Activated CD4-positive, CD25-positive, alpha-beta regulatory T cell treated with anti-CD3 and anti-CD28 coated beads, Interleukin-2, amount 50 U/mL, for 72 hours (primary cell): Measurements from ENCODE around the gene NNT.
A peak's percentile ranks its signal among the peaks of the same experiment; 100 is the strongest.
"Not testable (repeated sequence)": the region's sequence is repeated elsewhere in the genome, so short reads cannot be mapped to it uniquely, and the experiment has no call there.

Experiments used
- DNase-seq: peaks from one replicate; pipeline ENCODE4 v3.0.0; 2021

Gene NNT

DNA sequence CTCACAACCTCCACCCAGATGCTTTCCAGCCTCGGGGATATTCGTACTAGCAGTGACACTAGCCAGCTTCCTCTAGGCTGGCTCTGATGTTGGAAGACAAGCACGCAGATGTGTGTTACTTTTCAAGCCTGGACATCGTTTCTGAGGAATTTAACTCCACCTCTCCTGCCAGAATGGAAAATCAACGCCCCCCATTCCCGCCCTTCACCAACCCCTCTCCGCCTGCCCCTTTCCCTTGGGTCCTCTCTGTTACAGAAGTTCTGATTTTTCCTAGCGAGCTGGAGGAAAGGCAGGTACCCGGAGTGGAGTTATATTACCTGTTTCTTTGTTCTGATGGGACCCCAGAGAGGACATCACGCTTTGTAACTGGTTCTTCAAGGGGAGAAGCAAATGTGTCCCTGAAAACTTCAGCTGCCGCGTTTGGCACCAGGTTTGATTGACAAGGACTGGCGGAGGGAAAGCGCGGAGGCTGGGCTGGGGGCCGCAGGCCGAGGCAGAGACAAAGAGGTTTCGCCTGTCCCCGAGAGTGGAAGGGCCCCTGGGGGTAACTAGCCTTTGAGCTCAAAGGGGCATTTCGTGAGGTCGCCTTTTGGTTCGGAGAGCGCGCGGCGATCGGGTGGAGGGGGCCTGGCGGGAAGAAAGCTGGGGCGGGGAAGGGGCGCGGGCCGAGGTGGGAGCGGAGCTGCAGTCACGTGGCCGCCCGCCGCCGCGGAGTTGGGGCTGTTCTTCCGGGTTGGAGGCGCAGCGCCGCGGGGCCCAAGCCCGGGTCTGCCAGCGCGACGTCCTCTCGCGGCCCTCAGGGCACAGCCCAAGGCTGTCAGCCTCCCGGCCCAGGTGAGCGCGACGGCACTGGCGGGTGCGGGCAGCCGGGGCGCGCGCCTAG lies at the start of gene NNT:
Gene NNT, plus strand, starts transcription at position 720 of the 883 bp plus-strand sequence. CDS start 6,016 bp downstream, outside the sequence.
- DNase-seq = peak; percentile 82

- no peak for DNase-seq
Measured at GRCh38 chr5:43553381-43553780, 49.6 kb upstream of the NNT start.

DNA sequence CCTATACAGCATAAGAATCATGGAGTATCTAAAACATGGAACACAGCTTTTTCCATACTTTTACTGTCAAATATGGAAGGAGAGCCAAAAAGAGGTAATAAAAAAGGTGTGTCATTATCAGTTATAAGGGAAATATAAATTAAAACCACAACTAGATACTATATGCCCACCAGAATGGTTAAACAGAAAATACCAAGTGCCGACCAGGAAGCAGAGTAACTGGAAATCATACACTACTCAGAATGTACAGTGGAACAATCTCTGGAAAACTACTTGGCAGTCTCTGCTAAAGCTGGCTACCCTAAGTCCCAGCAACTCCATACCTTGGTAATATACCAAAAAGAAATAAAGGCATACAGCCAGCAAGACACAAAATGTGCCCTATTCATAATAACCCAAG lies 48.5 kb upstream of the NNT start:
- DNase-seq = no peak

DNA sequence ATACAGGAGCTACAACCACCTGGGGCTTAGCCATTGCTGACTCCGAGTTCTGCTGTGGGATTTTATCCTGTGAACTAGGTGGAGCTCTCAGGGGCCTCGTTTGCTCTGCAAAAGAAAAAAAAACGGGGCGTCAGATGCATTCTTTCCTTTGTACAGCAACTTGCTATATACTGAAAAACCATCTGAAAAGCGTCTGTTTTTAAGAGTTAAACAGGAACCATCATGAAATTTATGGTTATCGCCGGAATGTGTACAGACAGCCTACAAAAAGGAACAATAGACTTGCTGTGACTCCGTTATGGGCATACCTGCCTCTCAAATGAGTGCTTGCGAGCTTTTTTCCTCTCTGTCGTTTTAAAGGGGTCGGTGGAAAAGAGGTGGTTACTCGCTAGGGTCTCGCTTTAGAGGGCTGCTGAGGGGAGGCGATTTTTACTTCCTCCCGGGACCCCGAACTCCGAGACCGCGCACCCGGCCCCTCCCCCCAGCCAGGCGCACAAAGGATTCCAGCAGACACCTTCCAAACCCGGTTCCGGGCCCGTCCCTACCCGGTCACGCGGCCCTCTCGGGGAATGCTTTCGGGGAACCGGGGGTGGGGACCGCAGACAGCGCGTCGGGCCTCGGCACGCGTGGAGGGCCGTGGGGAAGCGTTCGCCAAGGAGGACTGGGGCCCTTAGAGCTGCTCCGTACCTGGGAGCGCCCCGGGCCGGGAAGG lies 46.9 kb upstream of the NNT start:
- DNase-seq = peak; percentile 66

GRCh38 chr5:43556607-43556856 lies 46.4 kb upstream of the NNT start:
- DNase-seq = not testable (repeated sequence)

DNA sequence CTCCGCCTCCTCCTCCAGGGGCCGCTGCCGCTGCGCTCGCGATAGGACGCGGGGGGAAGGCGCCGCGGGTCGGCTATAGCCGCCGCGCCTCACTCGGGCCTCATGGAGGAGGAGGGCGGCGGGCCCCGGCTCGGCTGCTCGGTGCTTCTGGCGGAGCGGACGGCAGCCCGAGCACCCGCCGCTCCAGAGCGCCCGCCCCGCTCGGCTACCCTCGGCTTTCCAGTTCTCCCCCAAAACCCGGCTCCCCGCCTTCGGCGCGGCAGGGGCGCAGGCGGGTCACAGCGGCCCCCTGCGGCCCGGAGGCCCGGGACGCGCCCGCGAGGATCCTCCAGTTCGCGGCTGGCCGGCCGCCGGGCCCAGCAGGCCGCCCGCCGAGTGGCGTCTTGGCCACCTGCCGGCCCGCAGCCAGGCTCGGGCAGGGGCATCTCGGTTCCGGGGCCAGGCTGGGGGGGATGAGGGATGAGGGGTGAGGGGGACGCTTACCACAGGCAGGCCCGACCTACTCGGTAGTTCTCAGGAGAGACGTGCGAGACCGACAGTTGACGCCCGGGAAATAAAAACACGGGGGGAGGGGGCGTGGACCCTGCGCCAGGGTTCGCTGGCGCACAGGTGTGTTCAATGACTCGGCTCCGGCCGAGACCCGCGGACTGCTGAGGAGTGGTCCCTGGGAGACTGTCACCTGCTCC lies 46.0 kb upstream of the NNT start, which contains the start of gene PAIP1:
Gene PAIP1, minus strand, starts transcription at position 221 of the 686 bp plus-strand sequence. CDS start 231 bp downstream, outside the sequence.
- peak; percentile 87 for DNase-seq

- DNase-seq = no peak
Measured at GRCh38 chr5:43560128-43560527, 42.9 kb upstream of the NNT start.

DNA sequence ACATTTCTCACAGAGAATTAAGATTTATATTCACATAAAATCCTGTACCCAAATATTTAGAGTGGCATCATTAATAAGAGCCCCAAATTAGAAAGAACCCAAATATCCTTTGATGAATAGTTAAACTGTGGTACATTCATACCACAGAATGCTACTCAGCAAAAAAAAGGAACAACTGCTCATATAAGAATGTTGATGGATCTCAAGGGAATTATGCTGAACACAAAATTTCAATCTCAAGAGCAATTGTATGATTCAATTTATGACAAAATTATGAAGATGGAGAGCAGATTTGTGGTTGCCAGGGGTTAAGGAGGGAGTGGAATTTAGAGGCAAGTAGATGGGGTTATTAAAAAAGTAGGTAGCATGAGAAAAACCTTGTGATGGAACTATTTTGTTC lies 41.6 kb upstream of the NNT start:
- no peak for DNase-seq

DNA sequence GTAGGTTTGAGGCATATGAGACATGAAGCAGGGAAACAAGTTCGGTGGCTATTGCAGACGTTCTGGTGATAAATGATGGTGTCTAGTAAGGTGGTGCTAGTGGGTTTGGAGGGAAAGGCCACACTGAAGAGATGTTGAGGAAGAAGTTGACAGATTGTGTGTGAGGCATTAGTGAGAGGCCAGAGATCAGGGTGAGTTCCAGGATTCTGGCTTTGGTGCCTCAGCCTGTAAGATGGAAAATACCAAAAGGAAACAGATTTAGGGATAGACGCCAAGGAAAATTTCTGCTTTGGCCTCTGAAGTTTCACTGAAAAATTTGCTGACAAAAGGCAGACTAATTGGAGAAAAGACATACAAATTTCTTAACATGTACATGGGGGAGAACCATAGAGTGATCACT lies 39.7 kb upstream of the NNT start:
- DNase-seq = no peak

DNA sequence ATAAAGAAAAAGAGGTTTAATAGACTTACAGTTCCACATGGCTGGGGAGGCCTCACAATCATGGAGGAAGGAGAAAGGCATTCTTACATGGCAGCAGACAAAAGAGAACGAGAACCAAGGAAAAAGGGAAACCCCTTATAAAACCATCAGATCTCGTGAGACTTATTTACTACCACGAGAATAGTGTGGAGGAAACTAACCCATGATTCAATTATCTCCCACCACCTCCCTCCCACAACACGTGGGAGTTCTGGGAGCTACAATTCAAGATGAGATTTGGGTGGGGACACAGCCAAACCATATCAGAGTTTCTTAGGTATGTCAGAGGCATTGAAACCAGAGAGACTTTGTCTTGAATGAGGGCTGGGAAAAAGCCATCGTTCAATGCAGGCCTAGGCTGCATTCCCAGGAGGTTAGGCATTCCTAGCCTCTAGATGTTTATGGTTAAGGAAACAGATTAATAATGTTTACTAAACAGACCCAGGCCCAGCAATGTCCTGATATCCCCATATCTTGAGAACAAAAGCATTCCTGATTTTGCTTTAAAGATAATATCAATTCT lies 38.6 kb upstream of the NNT start:
- DNase-seq = no peak

DNA sequence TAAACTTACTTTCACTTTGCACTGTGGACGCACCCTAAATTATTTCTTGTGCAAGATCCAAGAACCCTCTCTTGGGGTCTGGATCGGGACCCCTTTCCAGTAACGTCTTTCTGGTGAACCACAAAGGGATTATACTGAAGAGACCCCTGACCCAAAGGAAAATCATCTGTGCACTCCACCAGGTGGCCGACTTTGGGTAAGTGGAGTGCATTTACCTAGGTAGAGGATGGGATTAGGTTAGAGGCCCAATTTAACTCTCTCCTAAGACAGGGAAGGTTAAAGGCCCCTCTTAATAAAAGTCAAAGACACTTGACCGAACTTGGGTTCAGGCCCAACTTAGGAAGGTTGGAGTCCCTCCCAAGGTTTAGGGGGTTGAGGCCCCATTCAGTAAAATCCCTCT lies 37.9 kb upstream of the NNT start:
- DNase-seq = no peak

- DNase-seq = no peak
Measured at GRCh38 chr5:43567967-43568366, 35.0 kb upstream of the NNT start.

DNA sequence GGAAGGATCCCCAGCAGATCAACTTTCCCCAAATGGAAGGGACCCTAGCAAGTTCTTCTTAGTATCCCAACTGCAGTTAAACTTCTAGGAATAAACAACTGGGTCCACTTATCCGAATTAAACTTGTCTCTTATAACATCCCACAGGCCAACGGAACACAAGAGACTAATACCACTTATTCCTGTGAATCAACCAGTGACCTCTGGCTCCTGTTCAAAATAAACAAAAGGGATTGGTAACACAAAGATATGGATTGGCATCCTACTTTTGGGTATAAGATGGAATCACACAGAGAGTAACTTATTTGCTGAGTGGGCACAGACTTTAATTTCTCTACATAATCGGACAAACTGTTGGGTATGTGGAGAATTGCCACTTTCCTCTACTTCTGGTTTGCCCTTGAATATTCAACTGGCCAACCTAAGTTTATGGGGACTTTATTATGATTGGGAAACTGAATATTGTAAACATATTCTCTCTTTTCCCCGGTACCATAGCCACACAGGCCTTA lies 33.7 kb upstream of the NNT start:
- no peak for DNase-seq

DNA sequence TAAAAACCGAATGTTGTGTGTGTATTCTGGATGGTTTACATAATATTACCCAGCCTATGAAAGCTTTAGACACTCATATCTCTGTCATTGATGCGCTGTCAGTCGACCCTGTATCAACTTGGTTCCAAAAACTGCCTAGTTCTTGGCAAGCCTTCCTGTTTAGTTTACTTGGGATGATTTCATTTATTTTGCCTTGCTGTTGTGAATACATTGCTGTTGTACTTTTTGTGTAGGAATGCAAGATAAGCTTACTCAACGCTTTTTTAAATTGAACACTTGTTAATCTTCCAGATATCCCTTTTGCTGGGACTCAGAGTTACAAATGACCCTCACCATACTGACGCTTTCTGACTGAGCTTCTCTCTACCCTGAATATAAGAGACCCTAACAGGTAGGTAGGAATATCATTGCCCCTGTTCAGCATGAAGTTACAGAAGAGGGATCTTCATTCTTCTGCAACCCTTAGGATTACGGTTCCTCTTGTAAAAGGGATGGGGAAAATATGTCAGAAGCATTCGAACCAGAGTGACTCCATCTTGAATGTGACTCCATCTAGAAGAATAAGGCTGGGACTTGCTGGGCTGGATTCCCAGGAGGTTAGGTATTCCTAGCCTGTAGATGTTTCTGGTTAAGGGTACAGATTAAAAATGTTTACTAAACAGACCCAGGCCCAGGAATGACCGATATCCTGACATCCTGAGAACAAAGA lies 32.4 kb upstream of the NNT start:
- no peak for DNase-seq

GRCh38 chr5:43571237-43571636 lies 31.7 kb upstream of the NNT start:
- no peak for DNase-seq

GRCh38 chr5:43572357-43572756 lies 30.6 kb upstream of the NNT start:
- DNase-seq = no peak

DNA sequence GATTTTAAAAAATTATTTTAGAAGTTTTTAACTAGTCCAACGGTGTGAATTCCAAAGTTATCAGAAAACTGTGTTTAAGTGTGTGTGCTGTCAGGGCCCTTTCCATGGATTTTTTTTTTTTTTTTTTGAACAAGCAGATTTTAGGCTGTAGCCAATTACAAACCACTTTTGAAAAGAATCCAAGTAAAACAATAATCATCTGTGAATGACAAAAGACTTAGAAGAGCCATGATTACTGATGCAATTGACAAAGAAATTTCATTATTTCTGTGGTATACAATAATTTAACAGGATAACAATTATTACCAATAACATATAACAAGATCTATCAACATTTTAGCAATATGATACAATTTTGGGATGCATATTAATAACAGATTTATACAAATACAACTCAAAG lies 29.9 kb upstream of the NNT start:
- DNase-seq = no peak

- DNase-seq = not testable (repeated sequence)
Measured at GRCh38 chr5:43580402-43581210, 22.4 kb upstream of the NNT start.

GRCh38 chr5:43581398-43581797 lies 21.6 kb upstream of the NNT start:
- DNase-seq = no peak

- DNase-seq = no peak
Measured at GRCh38 chr5:43582082-43583005, 20.6 kb upstream of the NNT start.

GRCh38 chr5:43583724-43584123 lies 19.3 kb upstream of the NNT start:
- no peak for DNase-seq
